ENCODE measurements around the gene CD79A.

The CD79A gene

GRCh38 chr19:41876847-41877832, at the start of gene CD79A:
Gene CD79A (plus strand): TSS chr19:41877279. CDS start chr19:41877305, 26 bp downstream.
- no peak for DNase-seq

DNA sequence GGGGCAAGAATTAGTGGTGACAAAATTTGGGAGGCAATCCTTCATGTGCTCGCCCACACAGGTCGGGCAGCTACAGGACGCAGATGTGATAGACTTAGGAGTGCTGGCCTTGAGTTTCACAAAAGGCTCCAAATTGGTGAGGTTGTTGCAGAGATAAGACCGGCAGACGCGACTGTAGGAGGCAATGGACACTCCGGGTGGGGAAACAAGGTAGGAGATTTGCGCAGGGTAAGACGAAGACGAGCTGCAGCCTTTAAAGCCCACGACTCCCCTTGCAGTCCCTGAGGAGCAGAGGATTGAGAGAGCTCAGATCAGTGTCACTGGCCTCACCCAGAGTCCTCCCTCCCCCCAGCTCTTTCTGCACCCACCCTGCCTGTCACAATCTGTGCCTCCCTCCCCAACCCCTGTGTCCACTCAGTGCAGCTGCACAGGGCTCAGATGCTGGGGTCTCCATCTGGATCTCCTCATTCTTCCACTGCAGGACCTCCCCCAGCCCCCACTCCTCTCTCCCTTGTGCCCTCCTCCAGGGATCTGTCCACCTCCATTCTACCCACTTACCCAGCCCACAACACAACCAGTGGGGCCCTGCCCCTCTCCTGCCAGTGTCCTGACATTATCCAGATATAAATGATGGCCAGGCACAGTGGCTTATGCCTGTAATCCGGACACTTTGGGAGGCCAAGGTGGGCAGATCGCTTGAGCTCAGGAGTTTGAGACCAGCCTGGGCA, 38.9 kb upstream of the CD79A start:
- no peak for DNase-seq

- no peak for DNase-seq
Observed at GRCh38 chr19:41839211-41839610, 37.9 kb upstream of the CD79A start.

DNA sequence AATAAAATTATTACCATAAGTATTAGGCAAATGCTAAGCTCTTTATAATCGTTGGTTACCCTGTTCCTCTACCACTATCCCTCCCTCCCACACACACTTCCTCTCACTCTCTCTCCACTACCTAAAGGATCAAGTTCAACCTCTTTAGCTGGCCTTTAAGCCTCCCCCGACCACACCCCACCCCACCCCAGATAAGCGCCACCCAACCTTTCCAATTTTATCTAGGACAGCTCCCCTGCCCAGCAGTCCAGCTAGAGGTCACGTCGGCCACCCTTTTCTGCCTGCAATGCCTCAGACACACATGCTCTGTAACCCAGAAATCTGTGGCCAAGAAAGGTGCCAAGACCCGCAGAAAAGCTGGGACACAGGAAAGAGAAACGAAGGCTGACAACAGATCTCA, 33.7 kb upstream of the CD79A start:
- DNase-seq, result no peak

DNA sequence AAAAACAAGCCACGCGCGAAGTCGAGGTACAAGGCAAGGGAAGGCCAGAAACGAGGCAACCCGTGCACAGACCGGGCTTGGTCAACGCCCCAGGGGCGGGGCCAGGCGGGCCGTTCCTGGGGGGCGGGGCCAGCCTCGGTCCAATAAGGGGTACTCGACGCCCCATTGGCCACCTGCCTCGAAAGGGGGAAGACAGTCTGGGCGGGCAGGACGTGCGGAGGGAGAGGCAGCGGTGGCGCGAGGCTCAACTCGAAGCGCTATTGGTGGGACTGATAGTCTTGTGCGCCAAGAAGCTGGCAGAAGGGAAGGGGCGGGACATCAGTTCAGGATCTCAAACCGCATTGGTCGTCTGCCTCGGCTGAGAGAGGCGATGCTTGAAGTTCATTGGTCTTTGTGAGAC, 32.5 kb upstream of the CD79A start, which contains the start of gene LYPD4:
Gene LYPD4 (minus strand): TSS at position 83 of the 400 bp plus-strand sequence. CDS start 5,398 bp downstream, outside the sequence.
- DNase-seq, result no peak

DNA sequence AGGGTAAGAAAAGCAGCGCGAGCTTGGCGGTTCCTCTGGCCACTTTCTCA, 32.3 kb upstream of the CD79A start, which contains the start of gene DMRTC2:
Gene DMRTC2 (plus strand): TSS at position 42 of the 50 bp plus-strand sequence. CDS start 2,387 bp downstream, outside the sequence.
- no peak for DNase-seq

DNA sequence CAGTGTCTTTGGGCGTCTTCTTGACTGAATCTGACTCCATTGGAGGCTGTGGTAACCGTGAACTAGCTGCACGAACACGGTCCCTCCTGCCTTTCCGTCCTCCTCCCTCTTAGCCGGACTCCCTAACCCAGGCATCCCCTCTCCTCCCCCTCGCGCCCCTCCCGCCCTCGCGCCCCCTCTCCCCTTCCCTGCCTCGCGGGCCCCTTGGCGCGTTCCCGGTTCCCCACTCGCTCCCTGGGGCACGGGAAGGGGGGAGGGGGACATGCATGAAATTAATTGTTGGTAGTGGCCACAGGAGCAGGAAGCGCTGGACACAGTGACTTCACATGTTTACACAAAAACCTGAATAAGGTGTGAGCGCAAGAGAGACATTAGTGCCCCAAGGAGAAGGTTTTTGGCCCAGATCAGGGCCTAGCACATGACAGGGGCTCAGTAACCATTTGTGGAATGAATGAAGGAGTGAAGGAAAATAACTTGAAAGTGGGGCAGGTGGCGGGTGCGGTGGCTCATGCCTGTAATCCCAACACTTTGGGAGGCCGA, 32.0 kb upstream of the CD79A start:
- no peak for DNase-seq

- no peak for DNase-seq
Observed at GRCh38 chr19:41847351-41848105, 29.6 kb upstream of the CD79A start.

- no peak for DNase-seq
Observed at GRCh38 chr19:41848666-41849065, 28.4 kb upstream of the CD79A start.

DNA sequence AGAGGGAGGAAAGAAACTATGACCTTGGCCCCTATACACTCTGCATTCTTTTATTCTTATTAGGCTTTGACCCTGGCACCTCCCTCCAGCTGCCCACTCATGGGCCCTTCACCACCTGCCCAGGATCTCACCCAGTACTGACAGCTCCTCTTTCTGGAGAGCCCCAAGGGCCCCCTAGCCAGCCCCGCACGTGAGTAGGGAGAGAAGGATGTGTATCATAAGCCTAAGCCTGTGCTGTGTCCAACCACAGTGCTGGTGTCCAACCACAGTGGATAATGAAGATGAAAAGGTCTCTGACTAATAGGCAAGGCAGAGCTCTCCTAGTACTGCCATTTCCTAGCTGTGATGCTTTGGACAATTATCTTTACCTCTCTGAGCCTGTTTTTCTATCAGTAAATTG, 28.0 kb upstream of the CD79A start:
- DNase-seq, result no peak

GRCh38 chr19:41850381-41850780, 26.7 kb upstream of the CD79A start:
- DNase-seq, result no peak

DNA sequence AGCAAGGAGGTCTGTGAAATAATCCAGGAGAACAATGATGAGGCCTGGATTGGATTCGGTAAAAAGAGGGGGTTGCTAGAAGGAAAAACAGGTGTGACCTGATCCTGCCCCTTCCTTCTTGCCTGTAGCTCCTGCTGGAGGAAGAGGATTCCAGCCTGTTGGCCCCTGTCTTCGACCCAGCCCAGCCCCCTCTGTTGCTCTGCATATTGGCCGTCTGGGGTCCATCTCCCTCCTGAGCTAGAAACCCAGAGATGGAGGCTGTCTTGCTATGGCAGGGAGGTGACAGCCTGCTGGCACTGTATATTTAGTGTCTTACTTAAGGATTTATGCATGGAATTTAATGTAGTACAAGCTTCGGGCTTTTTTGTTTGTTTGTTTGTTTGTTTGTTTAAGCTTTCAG, 25.6 kb upstream of the CD79A start:
- DNase-seq, result no peak

DNA sequence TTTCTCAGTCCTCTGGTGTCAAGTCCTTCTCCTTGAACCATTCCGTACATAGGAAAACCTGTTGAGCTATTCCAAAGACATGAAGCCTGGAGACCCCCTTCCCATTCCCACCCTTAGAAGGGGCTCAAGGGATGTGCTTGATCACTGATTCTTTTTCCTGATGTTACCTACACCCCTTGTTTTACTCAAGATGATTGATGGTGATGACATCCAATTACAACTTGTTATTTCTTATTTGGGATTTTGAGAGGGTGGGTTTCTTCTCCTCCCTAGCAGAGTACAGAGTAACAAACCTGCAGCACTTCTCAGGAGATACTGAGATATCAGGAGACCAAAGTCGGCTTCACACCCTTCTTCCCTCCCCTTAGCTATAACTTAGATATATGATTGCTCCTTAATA, 23.7 kb upstream of the CD79A start:
- no peak for DNase-seq

DNA sequence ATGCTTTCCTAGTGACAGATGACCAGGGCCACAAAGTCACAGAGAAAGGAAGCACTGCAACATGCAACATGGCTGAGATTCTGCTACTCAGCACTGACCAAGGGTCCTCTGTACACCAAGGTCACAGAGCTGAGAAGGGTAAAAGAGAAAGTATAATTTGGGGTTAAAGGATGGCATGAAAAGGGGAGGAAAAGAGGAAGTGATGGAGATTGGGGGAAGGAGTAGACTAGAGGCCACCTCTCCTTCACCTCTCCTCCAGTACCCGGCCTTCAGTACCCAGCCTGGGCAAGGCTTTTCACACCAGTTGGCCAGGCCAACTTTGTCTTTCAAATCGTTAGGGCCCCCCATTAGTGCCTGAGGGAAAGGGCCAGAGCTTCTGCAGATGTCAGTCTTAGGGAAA, 23.3 kb upstream of the CD79A start:
- no peak for DNase-seq

GRCh38 chr19:41859213-41859617, 17.9 kb upstream of the CD79A start:
- no peak for DNase-seq

- DNase-seq, result peak; percentile 97
Observed at GRCh38 chr19:41859618-41860418, 17.3 kb upstream of the CD79A start, which contains the start of gene RPS19. Gene RPS19 (plus strand): TSS chr19:41860255. CDS start chr19:41860775, 520 bp downstream.

GRCh38 chr19:41860419-41861115, 16.5 kb upstream of the CD79A start:
- no peak for DNase-seq

GRCh38 chr19:41861116-41861768, 15.8 kb upstream of the CD79A start:
- DNase-seq, result no peak

- no peak for DNase-seq
Observed at GRCh38 chr19:41861846-41862245, 15.2 kb upstream of the CD79A start.

- no peak for DNase-seq
Observed at GRCh38 chr19:41862445-41862986, 14.6 kb upstream of the CD79A start.
